H9 (cell line): ENCODE measurements around the gene ZNF566. TPM values are rescaled to one million over a fixed set of nuclear protein-coding genes. Genes with fewer than 3 reads are reported as not detected.

Experiments
- DNase-seq: peaks from one replicate; pipeline ENCODE4 v3.0.0-alpha.2; 2017
- H2AFZ ChIP-seq: one replicate; pipeline ENCODE4 v1.6.1; 2013; ENCODE audit warnings: mild to moderate bottlenecking, low read length, control low read depth, moderate library complexity
- H2AK5ac ChIP-seq: 2 replicates; pipeline ENCODE4 v1.6.1; 2013; ENCODE audit warnings: low read length, control low read depth, mixed read lengths; ENCODE audit not compliant: insufficient read length
- H2BK120ac ChIP-seq: one replicate; pipeline ENCODE4 v1.6.1; 2013; ENCODE audit warnings: low read depth, mild to moderate bottlenecking, low read length, control low read depth, inconsistent platforms; ENCODE audit not compliant: poor library complexity, severe bottlenecking
- H2BK12ac ChIP-seq: 2 replicates; pipeline ENCODE4 v1.6.1; 2013; ENCODE audit warnings: low read length, control low read depth, mixed read lengths, low read depth; ENCODE audit not compliant: insufficient read length
- H2BK15ac ChIP-seq: 2 replicates; pipeline ENCODE4 v1.6.1; 2013; ENCODE audit warnings: low read depth, low read length, control low read depth
- H2BK20ac ChIP-seq: one replicate; pipeline ENCODE4 v1.6.1; 2013; ENCODE audit warnings: low read depth, mild to moderate bottlenecking, low read length, control low read depth, inconsistent platforms; ENCODE audit not compliant: poor library complexity, severe bottlenecking
- H2BK5ac ChIP-seq: 2 replicates; pipeline ENCODE4 v1.6.1; 2013; ENCODE audit warnings: low read length, control low read depth, mixed read lengths; ENCODE audit not compliant: insufficient read length
- H3K14ac ChIP-seq: 2 replicates; pipeline ENCODE4 v1.6.1; 2013; ENCODE audit warnings: low read length, control low read depth; ENCODE audit not compliant: insufficient read depth
- H3K18ac ChIP-seq: 2 replicates; pipeline ENCODE4 v1.6.1; 2013; ENCODE audit warnings: low read depth, mild to moderate bottlenecking, mixed read lengths, low read length, control low read depth; ENCODE audit not compliant: insufficient read length
- H3K23ac ChIP-seq: 2 replicates; pipeline ENCODE4 v1.6.1; 2013; ENCODE audit warnings: low read length, control low read depth, mixed read lengths, low read depth; ENCODE audit not compliant: insufficient read length
- H3K23me2 ChIP-seq: 2 replicates; pipeline ENCODE4 v1.6.1; 2013; ENCODE audit warnings: low read depth, mild to moderate bottlenecking, mixed read lengths, low read length, control low read depth; ENCODE audit not compliant: insufficient read length, poor library complexity, severe bottlenecking
- H3K27ac ChIP-seq: 2 replicates; pipeline ENCODE4 v1.5.1; 2013; ENCODE audit warnings: low read length, control low read depth, mixed read lengths, low read depth; ENCODE audit not compliant: insufficient read length
- H3K27me3 ChIP-seq: 2 replicates; pipeline ENCODE4 v1.6.1; 2013; ENCODE audit warnings: low read length, control low read depth, inconsistent platforms; ENCODE audit not compliant: insufficient read depth
- H3K4ac ChIP-seq: 2 replicates; pipeline ENCODE4 v1.6.1; 2013; ENCODE audit warnings: low read depth, mild to moderate bottlenecking, control low read depth, inconsistent platforms, low read length, moderate library complexity
- H3K4me1 ChIP-seq: 2 replicates; pipeline ENCODE4 v1.6.1; 2013; ENCODE audit warnings: low read length, control low read depth, inconsistent platforms; ENCODE audit not compliant: insufficient read depth
- H3K4me2 ChIP-seq: 2 replicates; pipeline ENCODE4 v1.6.1; 2013; ENCODE audit warnings: low read length, control low read depth, mixed read lengths; ENCODE audit not compliant: insufficient read length, insufficient read depth
- H3K56ac ChIP-seq: 2 replicates; pipeline ENCODE4 v1.6.1; 2013; ENCODE audit warnings: low read depth, mild to moderate bottlenecking, mixed read lengths, low read length, control low read depth; ENCODE audit not compliant: insufficient read length
- H3K79me1 ChIP-seq: 2 replicates; pipeline ENCODE4 v1.6.1; 2013; ENCODE audit warnings: low read depth, mild to moderate bottlenecking, moderate library complexity, low read length, control low read depth, inconsistent platforms; ENCODE audit not compliant: insufficient read depth, poor library complexity, severe bottlenecking
- H3K79me2 ChIP-seq: 2 replicates; pipeline ENCODE4 v1.6.1; 2013; ENCODE audit warnings: low read length, control low read depth, inconsistent platforms; ENCODE audit not compliant: insufficient read depth
- H3K9ac ChIP-seq: 2 replicates; pipeline ENCODE4 v1.6.1; 2013; ENCODE audit warnings: low read length, control low read depth, mixed read lengths; ENCODE audit not compliant: insufficient read length; ENCODE audit errors: extremely low read depth
- H3K9me3 ChIP-seq: one replicate; pipeline ENCODE4 v1.6.1; 2013; ENCODE audit warnings: low read depth, low read length, inconsistent platforms; ENCODE audit not compliant: control insufficient read depth
- H3T11ph ChIP-seq: one replicate; pipeline ENCODE4 v1.6.1; 2013; ENCODE audit warnings: mild to moderate bottlenecking, low read length, control low read depth, inconsistent platforms
- H4K20me1 ChIP-seq: one replicate; pipeline ENCODE4 v1.6.1; 2013; ENCODE audit not compliant: control insufficient read depth, insufficient read length, insufficient read depth
- H4K5ac ChIP-seq: 2 replicates; pipeline ENCODE4 v1.6.1; 2013; ENCODE audit warnings: low read depth, mild to moderate bottlenecking, mixed read lengths, low read length, control low read depth; ENCODE audit not compliant: insufficient read length
- H4K8ac ChIP-seq: replicated peaks from 2 replicates; pipeline ENCODE4 v1.6.1; 2013; ENCODE audit warnings: low read length, control low read depth, mixed read lengths, low read depth; ENCODE audit not compliant: insufficient read length
- H4K91ac ChIP-seq: 2 replicates; pipeline ENCODE4 v1.6.1; 2013; ENCODE audit warnings: low read depth, mild to moderate bottlenecking, moderate library complexity, mixed read lengths, low read length, control low read depth; ENCODE audit not compliant: insufficient read length
- H3K27ac Mint-ChIP-seq, 3 experiments: 2 replicates in 2 of 3; 3 replicates in 1 of 3; pipeline ENCODE4 v1.8.0; 2020 to 2021; ENCODE audit warnings: mixed read lengths in 3 of 3, mild to moderate bottlenecking in 1 of 3, moderate library complexity in 1 of 3
- H3K27me3 Mint-ChIP-seq: 2 replicates; pipeline ENCODE4 v1.8.0; 2021; ENCODE audit warnings: low read depth, mild to moderate bottlenecking, moderate library complexity, mixed read lengths
- H3K36me3 Mint-ChIP-seq, 3 experiments: 2 replicates in 2 of 3; 3 replicates in 1 of 3; pipeline ENCODE4 v1.8.0; 2020 to 2021; ENCODE audit warnings: low read depth in 3 of 3, mixed read lengths in 3 of 3; ENCODE audit not compliant: insufficient read depth in 1 of 3
- H3K4me1 Mint-ChIP-seq, 2 experiments: 2 replicates each; pipeline ENCODE4 v1.8.0; 2020; ENCODE audit warnings: mixed read lengths in 2 of 2
- H3K4me3 Mint-ChIP-seq, 2 experiments: 2 replicates in 1 of 2; 3 replicates in 1 of 2; pipeline ENCODE4 v1.8.0; 2020 to 2021; ENCODE audit warnings: mild to moderate bottlenecking in 2 of 2, mixed read lengths in 2 of 2, moderate library complexity in 1 of 2
- H3K9me3 Mint-ChIP-seq, 2 experiments: 2 replicates in 1 of 2; 3 replicates in 1 of 2; pipeline ENCODE4 v1.8.0; 2020; ENCODE audit warnings: mild to moderate bottlenecking in 2 of 2, mixed read lengths in 2 of 2, moderate library complexity in 1 of 2
- WGBS: extraction: QIAGEN DNeasy Blood & Tissue Kit; methylation state at CpG from one replicate; pipeline ENCODE4 v1.1.7; 2013; ENCODE audit warnings: missing lambda C conversion rate, low lambda C conversion rate, mixed read lengths; ENCODE audit not compliant: insufficient read length; ENCODE audit errors: extremely low coverage; 5-methylcytosine and 5-hydroxymethylcytosine counted together
- total RNA-seq: library from RNA; stranded (reverse); gene quantifications from 2 replicates; pipeline ENCODE4 v1.2.1, GENCODE V29; 2021
- TF ChIP-seq, protein P1 (sequence below): fragments of 200-600 bp; sonication (generic); conservative IDR thresholded peaks from 3 replicates; pipeline ENCODE4 v1.8.0; 2021; ENCODE audit warnings: antibody characterized with exemption, mild to moderate bottlenecking

Gene ZNF566
- total RNA-seq, 1 experiment from 2014 or later, result 18.0 TPM

DNA sequence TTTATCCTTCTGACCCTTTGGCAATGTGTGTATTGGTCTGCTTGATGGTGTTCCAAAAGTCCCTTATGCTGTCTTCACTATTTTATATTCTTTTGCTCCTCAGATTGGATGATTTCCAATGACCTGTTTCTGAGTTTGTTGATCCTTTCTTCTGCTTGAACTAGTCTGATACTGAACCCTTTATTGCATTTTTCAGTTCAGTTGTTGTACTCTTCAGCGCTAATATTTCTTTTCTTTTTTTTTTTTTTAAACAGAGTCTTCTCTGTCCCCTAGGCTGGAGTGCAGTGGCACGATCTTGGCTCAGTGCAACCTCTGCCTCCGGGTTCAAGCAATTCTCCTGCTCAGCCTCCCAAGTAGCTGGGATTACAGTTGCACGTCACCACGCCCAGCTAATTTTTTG, 12.6 kb upstream of the ZNF566 start:
- no CpG with 5 or more reads among the region's 5 CpGs for WGBS
- Histone ChIP-seq H3K23ac (no peak overlapping the region), H3K79me2 (no peaks in the 10 kb centered on the region), H4K8ac (no peak overlapping the region), H3K56ac (no peak overlapping the region), H3K18ac (no peak overlapping the region), H3K4me2 (no peak overlapping the region), H3K27ac (no peak overlapping the region), H2BK15ac (no peak overlapping the region), H3K9ac (no peak overlapping the region), H2BK12ac (no peak overlapping the region), H2BK120ac (no peak overlapping the region), H2BK20ac (no peak overlapping the region), H3K79me1 (no peaks in the 10 kb centered on the region), H3K4me1 (no peaks in the 10 kb centered on the region), H4K20me1 (no peaks in the 10 kb centered on the region), H4K91ac (no peak overlapping the region), H3K4ac (no peak overlapping the region), H3K27me3 (no peaks in the 10 kb centered on the region), H2AK5ac (no peak overlapping the region), H2BK5ac (no peak overlapping the region), H3K9me3 (peaks cover 27% of the 10 kb centered on the region), H3K14ac (no peak overlapping the region), H2AFZ (no peak overlapping the region), H3K23me2 (no peaks in the 10 kb centered on the region), H3T11ph (no peak overlapping the region), H4K5ac (no peak overlapping the region)
- peaks cover under 1 to 10% (median 3%) of the 10 kb centered on the region in 3 experiments for H3K36me3 Mint-ChIP-seq
- H3K27ac Mint-ChIP-seq, result no peak overlapping the region
- H3K4me1 Mint-ChIP-seq, result no peaks in the 10 kb centered on the region
- DNase-seq, result no peak
- H3K9me3 Mint-ChIP-seq, result peaks cover 71 to 75% of the 10 kb centered on the region in 2 experiments
- TF ChIP-seq, protein P1, sequence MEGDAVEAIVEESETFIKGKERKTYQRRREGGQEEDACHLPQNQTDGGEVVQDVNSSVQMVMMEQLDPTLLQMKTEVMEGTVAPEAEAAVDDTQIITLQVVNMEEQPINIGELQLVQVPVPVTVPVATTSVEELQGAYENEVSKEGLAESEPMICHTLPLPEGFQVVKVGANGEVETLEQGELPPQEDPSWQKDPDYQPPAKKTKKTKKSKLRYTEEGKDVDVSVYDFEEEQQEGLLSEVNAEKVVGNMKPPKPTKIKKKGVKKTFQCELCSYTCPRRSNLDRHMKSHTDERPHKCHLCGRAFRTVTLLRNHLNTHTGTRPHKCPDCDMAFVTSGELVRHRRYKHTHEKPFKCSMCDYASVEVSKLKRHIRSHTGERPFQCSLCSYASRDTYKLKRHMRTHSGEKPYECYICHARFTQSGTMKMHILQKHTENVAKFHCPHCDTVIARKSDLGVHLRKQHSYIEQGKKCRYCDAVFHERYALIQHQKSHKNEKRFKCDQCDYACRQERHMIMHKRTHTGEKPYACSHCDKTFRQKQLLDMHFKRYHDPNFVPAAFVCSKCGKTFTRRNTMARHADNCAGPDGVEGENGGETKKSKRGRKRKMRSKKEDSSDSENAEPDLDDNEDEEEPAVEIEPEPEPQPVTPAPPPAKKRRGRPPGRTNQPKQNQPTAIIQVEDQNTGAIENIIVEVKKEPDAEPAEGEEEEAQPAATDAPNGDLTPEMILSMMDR, result no peak
- peaks cover 9% of the 10 kb centered on the region for H3K27me3 Mint-ChIP-seq
- H3K4me3 Mint-ChIP-seq, result no peak overlapping the region
